Hematopoietic multipotent progenitor cell (in vitro differentiated cells): ENCODE results near the gene CLEC7A. TPM values are rescaled to one million over a fixed set of nuclear protein-coding genes. Genes with fewer than 3 reads are reported as not detected.

Experiments used
- DNase-seq, 3 donors: peaks; one replicate each; pipeline ENCODE4 v3.0.0-alpha.2; 2011 to 2015; ENCODE audit warnings: low read depth in 2 of 3, low spot score in 2 of 3
- total RNA-seq: library from RNA; depleted of rRNA; stranded (reverse); fragments of >200 nt; gene quantifications from one replicate; pipeline ENCODE4 v1.2.3, GENCODE V29; 2012

Gene CLEC7A
- total RNA-seq, 1 donor = 2.4 TPM

GRCh38 chr12:10097521-10097920 is 32.5 kb downstream of the CLEC7A start:
- DNase-seq = peak in 1 of 3 donors; percentile 25

GRCh38 chr12:10095971-10096370 is 34.0 kb downstream of the CLEC7A start:
- DNase-seq = no peak

- DNase-seq = no peak
Observed at GRCh38 chr12:10094646-10095395, 35.2 kb downstream of the CLEC7A start.

- no peak for DNase-seq
Observed at GRCh38 chr12:10088955-10089900, 40.8 kb downstream of the CLEC7A start.

GRCh38 chr12:10088031-10088430 is 42.0 kb downstream of the CLEC7A start:
- DNase-seq = no peak

GRCh38 chr12:10086387-10086786 is 43.6 kb downstream of the CLEC7A start:
- no peak for DNase-seq

- DNase-seq = no peak
Observed at GRCh38 chr12:10084733-10085132, 45.3 kb downstream of the CLEC7A start.

GRCh38 chr12:10082117-10082874 is 47.7 kb downstream of the CLEC7A start:
- peak in 2 of 3 donors; percentile 22 to 43 for DNase-seq

- no peak for DNase-seq
Observed at GRCh38 chr12:10075451-10075850, 54.5 kb downstream of the CLEC7A start.

- no peak for DNase-seq
Observed at GRCh38 chr12:10073261-10073660, 56.7 kb downstream of the CLEC7A start.

GRCh38 chr12:10072131-10072530 is 57.9 kb downstream of the CLEC7A start:
- DNase-seq = no peak

- DNase-seq = no peak
Observed at GRCh38 chr12:10070380-10070779, 59.6 kb downstream of the CLEC7A start.

GRCh38 chr12:10069976-10070375 is 60.0 kb downstream of the CLEC7A start:
- no peak for DNase-seq

GRCh38 chr12:10069099-10069498 is 60.9 kb downstream of the CLEC7A start:
- peak in 2 of 3 donors; percentile 78 to 91 for DNase-seq

GRCh38 chr12:10068644-10069043 is 61.4 kb downstream of the CLEC7A start:
- peak in 2 of 3 donors; percentile 37 to 77 for DNase-seq

GRCh38 chr12:10067942-10068341 is 62.1 kb downstream of the CLEC7A start:
- peak in 2 of 3 donors; percentile 27 to 54 for DNase-seq

GRCh38 chr12:10067264-10067663 is 62.7 kb downstream of the CLEC7A start:
- no peak for DNase-seq
